ENCODE data around the gene SMIM38.

DNA sequence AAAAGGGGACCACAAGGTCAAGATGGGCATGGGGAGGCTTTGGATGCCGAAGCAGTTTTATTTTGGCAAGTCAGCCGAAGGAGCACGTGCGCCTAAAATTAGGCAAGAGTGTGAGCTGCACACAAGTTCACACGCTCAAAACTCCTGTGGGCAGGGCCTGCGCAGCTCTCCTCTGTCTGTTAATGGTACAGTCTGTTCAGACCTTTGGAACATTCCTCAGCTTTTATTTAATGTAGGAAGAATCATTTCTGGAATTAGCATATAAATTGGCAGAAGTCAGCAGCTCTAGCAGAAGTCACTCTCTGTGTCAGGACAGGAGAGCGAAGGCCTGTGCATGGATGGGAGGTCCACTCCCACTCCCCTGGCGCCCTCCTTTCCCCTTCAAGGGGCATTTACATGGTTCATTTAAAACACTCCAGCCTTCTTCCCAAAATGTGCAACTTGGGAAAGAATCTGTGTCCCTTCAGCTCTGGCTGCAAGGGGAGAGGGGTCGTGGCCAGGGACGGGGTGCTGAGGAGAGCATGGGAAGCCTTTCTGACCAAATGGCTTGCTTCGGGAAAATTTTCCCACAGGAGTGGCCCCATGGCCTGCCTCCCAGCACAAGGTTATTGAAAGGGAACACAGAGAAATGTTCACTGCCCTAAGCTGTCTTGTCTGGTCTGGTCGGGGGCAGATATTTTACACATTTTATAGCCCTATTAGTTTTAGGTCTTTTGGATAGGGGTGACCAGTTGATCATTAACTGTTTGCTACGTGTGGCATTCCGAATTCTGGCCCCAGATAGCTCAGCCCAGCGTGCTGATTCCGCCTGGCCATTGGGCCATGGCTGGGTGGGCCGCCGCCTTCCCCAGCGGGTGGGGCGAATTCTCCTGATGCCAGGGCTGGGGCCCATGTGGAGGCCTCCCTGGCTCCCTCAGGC, 43.9 kb upstream of the SMIM38 start:
- TF ChIP-seq, protein P1, sequence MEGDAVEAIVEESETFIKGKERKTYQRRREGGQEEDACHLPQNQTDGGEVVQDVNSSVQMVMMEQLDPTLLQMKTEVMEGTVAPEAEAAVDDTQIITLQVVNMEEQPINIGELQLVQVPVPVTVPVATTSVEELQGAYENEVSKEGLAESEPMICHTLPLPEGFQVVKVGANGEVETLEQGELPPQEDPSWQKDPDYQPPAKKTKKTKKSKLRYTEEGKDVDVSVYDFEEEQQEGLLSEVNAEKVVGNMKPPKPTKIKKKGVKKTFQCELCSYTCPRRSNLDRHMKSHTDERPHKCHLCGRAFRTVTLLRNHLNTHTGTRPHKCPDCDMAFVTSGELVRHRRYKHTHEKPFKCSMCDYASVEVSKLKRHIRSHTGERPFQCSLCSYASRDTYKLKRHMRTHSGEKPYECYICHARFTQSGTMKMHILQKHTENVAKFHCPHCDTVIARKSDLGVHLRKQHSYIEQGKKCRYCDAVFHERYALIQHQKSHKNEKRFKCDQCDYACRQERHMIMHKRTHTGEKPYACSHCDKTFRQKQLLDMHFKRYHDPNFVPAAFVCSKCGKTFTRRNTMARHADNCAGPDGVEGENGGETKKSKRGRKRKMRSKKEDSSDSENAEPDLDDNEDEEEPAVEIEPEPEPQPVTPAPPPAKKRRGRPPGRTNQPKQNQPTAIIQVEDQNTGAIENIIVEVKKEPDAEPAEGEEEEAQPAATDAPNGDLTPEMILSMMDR (IDR thresholded peaks at IDR 0.05) = no peak
- TF ChIP-seq POLR2A (IDR thresholded peaks at IDR 0.05) = no peak

Measured in breast epithelium (tissue), 3 donors.